HG03439 (cell line): ENCODE measurements around the gene SAT2.
A peak's percentile ranks its signal among the peaks of the same experiment; 100 is the strongest.
"Not testable (repeated sequence)": the region's sequence is repeated elsewhere in the genome, so short reads cannot be mapped to it uniquely, and the experiment has no call there.

Experiments used
- ATAC-seq: cut with Tn5 transposase; IDR thresholded peaks from one replicate; pipeline ENCODE4 v1.9.1; 2021; ENCODE audit warnings: mild to moderate bottlenecking, moderate library complexity; ENCODE audit not compliant: unreplicated experiment

SAT2 gene

GRCh38 chr17:7634384-7634783 lies 6.8 kb upstream of the SAT2 start:
- ATAC-seq, result no peak

GRCh38 chr17:7633093-7633492 lies 5.5 kb upstream of the SAT2 start:
- no peak for ATAC-seq

- no peak for ATAC-seq
These were observed 4.9 kb upstream of the SAT2 start for GRCh38 chr17:7632492-7632894.

- no peak for ATAC-seq
These were observed 4.1 kb upstream of the SAT2 start for GRCh38 chr17:7631398-7632380.

- no peak for ATAC-seq
These were observed 2.4 kb upstream of the SAT2 start, which contains the start of gene SHBG for GRCh38 chr17:7629939-7630571. SHBG (plus strand) TSS chr17:7630135; CDS start chr17:7630173, 38 bp downstream.

- ATAC-seq, result no peak
These were observed 718 bp downstream of the SAT2 start for GRCh38 chr17:7626956-7627249.

GRCh38 chr17:7626307-7626706 lies 1.3 kb downstream of the SAT2 start:
- ATAC-seq, result no peak

GRCh38 chr17:7625749-7626148 lies 1.9 kb downstream of the SAT2 start:
- not testable (repeated sequence) for ATAC-seq

GRCh38 chr17:7623661-7624060 lies 4.0 kb downstream of the SAT2 start:
- ATAC-seq, result no peak

GRCh38 chr17:7620835-7621234 lies 6.8 kb downstream of the SAT2 start:
- no peak for ATAC-seq

GRCh38 chr17:7618608-7619007 lies 9.0 kb downstream of the SAT2 start:
- no peak for ATAC-seq

- ATAC-seq, result no peak
These were observed 12.3 kb downstream of the SAT2 start for GRCh38 chr17:7615265-7615747.

GRCh38 chr17:7614425-7615264 lies 13.0 kb downstream of the SAT2 start, which contains the start of gene FXR2:
FXR2 (minus strand) TSS chr17:7614897; CDS start chr17:7614532, 365 bp downstream.
- peak; percentile 92 for ATAC-seq

- ATAC-seq, result peak; percentile 2
These were observed 13.7 kb downstream of the SAT2 start for GRCh38 chr17:7613769-7614424.

- no peak for ATAC-seq
These were observed 15.4 kb downstream of the SAT2 start for GRCh38 chr17:7612294-7612640.

GRCh38 chr17:7611635-7612293 lies 15.9 kb downstream of the SAT2 start:
- no peak for ATAC-seq

GRCh38 chr17:7610641-7611040 lies 17.0 kb downstream of the SAT2 start:
- no peak for ATAC-seq

GRCh38 chr17:7606280-7606679 lies 21.3 kb downstream of the SAT2 start:
- no peak for ATAC-seq

- ATAC-seq, result not testable (repeated sequence)
These were observed 30.1 kb downstream of the SAT2 start for GRCh38 chr17:7597561-7597960.

- no peak for ATAC-seq
These were observed 34.3 kb downstream of the SAT2 start for GRCh38 chr17:7593296-7593695.
